VCaP (cell line): Measurements from ENCODE around the gene GZF1.

ENCODE experiments used
- H3K27ac ChIP-seq: fragments of 450-650 bp; 2 replicates; pipeline ENCODE4 v1.5.1; 2017
- CTCF ChIP-seq: fragments of 450-650 bp; conservative IDR thresholded peaks from 2 replicates; pipeline ENCODE4 v1.5.1; 2017; ENCODE audit warnings: mild to moderate bottlenecking, moderate library complexity

GZF1 gene

GRCh38 chr20:23401051-23401450, 39.1 kb downstream of the GZF1 start:
- TF ChIP-seq CTCF, result no peak
- no peak overlapping the region for H3K27ac ChIP-seq

GRCh38 chr20:23403751-23404150, 41.8 kb downstream of the GZF1 start:
- H3K27ac ChIP-seq, result peak overlapping the region; percentile 38
- no peak for TF ChIP-seq CTCF

GRCh38 chr20:23404196-23404595, 42.2 kb downstream of the GZF1 start:
- H3K27ac ChIP-seq, result peak overlapping the region; percentile 38
- TF ChIP-seq CTCF, result no peak

- TF ChIP-seq CTCF, result no peak
- H3K27ac ChIP-seq, result no peak overlapping the region
Measured at GRCh38 chr20:23406880-23407279, 44.9 kb downstream of the GZF1 start.

GRCh38 chr20:23407781-23408464, 45.9 kb downstream of the GZF1 start:
- no peak overlapping the region for H3K27ac ChIP-seq
- no peak for TF ChIP-seq CTCF

GRCh38 chr20:23408957-23409356, 47.0 kb downstream of the GZF1 start:
- H3K27ac ChIP-seq, result 0 out of 2 replicates have a peak overlapping the region, but pooled peaks have one; percentile 18
- no peak for TF ChIP-seq CTCF

GRCh38 chr20:23409800-23410199, 47.8 kb downstream of the GZF1 start:
- H3K27ac ChIP-seq, result 0 out of 2 replicates have a peak overlapping the region, but pooled peaks have one; percentile 18
- TF ChIP-seq CTCF, result no peak
